ENCODE data around the gene PMPCA.

DNA sequence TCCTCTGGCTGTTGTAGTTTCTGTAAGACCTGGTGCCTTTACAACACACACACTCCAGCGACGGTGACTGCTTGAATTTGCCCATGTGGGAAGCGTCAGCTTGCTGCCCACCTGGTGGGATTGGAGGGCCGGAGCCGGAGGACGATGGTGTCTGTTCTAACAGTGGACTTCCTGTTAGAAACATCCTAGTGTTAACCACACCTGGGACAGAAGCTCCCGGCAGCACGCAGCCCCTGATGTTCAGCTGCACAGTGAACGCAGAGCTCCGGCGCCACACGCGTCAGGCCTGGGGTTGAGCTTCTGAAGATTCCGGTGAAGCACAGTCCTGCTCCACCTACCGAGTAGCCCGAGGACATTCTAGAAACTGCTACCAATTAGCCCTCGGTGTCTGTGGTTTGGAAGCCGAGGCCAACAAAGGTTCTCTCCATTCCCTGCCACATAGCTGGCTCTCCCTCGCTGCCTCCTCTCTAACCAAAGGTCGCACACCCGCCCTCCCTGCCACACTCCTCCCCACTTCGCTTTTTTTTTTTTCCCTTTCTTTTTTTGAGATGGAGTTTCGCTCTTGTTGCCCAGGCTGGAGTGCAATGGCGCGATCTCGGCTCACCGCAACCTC is 14.4 kb downstream of the PMPCA start:
- TF ChIP-seq, protein P1, sequence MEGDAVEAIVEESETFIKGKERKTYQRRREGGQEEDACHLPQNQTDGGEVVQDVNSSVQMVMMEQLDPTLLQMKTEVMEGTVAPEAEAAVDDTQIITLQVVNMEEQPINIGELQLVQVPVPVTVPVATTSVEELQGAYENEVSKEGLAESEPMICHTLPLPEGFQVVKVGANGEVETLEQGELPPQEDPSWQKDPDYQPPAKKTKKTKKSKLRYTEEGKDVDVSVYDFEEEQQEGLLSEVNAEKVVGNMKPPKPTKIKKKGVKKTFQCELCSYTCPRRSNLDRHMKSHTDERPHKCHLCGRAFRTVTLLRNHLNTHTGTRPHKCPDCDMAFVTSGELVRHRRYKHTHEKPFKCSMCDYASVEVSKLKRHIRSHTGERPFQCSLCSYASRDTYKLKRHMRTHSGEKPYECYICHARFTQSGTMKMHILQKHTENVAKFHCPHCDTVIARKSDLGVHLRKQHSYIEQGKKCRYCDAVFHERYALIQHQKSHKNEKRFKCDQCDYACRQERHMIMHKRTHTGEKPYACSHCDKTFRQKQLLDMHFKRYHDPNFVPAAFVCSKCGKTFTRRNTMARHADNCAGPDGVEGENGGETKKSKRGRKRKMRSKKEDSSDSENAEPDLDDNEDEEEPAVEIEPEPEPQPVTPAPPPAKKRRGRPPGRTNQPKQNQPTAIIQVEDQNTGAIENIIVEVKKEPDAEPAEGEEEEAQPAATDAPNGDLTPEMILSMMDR (conservative IDR thresholded peaks at IDR 0.05; ENCODE audit: low read length): no peak
- TF ChIP-seq EZH2phosphoT487 (IDR thresholded peaks at IDR 0.05; ENCODE audit: borderline replicate concordance): no peak

Measured in Loucy (cell line).